GM10847 (cell line): ENCODE data around the gene SMYD3.

ENCODE experiments used
- POLR2A ChIP-seq: IDR thresholded peaks from 2 replicates; pipeline ENCODE4 v1.6.1; 2011; ENCODE audit not compliant: insufficient read length; ENCODE audit errors: extremely low read depth

The SMYD3 gene

DNA sequence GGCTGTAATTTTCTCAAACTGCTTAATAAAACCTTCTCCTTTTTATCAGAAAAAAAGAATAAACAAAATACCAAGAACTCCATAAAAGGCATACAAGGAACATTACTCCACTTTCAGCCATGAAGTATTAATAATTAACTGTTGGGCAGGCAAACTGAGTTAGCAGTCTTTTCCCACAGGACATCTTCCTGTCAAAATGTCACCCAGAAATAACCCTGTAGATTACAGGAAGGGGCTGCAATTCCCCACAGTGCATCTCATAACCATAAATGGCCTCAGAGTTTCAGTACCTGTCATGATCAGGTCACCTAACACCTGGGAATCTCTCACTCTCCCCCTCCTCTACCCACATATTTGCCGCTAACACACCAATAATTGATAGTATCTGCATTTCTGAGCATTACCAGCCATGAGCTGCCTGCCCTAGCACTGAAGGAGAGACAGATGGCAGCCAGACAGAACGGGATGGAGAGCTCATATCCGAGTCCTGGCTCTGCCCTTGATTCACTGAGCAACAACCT, 475.0 kb downstream of the SMYD3 start:
- TF ChIP-seq POLR2A: no peak

DNA sequence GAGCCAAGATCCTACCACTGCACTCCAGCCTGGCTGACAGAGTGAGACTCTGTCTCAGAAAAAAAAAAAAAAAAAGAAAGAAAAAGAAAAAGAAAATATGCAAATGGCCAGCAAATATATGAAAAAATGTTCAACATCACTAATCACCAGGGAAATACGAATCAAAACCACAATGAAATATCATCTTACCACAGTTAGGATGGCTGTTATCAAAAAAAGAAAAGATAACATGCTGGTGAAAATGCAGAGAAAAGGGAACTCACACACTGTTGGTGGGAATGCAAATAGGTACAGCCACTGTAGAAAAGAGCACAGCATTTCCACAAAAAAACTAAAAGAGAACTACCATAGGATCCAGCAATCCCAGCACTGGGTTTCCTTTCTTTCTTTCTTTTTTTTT, 477.5 kb downstream of the SMYD3 start:
- no peak for TF ChIP-seq POLR2A

DNA sequence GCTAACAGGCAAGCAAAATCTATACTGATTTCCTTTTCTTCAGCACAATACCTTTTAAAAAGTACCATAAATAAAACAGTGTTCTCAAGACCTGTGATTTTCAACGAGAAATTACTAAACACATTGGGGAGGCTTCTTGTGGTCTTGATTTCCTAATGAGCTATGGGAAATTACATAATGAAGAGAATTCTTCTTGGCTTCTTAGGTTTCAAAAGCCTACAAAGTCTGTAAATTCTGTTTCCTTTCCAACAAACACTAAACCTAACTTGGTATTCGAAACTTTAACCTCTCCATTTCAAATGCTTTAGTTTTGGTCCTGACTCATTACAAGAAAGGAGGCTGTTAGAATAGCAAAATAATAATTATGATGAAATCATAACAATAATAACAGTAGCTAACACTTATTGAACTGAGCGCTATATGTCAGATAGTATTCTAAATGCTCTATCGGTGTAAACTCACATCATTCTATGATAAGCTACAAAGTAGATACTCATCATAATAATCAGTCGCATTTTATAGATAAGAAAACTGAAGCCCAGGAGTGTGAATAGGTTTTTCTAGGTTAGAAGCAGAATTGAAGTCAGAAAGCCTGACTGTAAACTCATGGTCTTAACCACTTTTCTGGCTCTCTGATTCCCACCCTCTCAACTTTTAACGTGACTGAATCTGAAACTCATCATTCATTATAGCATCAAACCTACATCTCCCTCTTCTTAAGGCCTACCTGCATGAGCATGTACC, 486.7 kb downstream of the SMYD3 start:
- TF ChIP-seq POLR2A: no peak

DNA sequence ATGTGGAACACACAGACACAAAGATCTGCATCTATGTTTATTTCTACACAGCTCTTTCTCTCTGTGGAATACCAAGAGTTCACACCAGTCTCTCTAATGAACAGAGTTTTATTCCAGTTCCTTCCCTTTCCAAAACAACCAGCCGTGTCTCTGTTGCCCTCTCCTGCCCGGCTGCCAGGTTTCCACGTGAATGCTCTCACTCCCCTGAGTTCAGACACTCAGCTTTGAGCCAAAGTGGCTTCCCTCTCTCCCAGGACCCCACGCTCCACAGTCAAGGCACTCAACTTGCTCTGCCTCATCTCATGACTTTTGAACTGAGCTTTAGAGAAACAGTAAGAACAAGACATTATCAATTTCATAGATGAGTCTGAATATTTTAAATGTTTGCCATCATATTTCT, 488.9 kb downstream of the SMYD3 start:
- TF ChIP-seq POLR2A: no peak

DNA sequence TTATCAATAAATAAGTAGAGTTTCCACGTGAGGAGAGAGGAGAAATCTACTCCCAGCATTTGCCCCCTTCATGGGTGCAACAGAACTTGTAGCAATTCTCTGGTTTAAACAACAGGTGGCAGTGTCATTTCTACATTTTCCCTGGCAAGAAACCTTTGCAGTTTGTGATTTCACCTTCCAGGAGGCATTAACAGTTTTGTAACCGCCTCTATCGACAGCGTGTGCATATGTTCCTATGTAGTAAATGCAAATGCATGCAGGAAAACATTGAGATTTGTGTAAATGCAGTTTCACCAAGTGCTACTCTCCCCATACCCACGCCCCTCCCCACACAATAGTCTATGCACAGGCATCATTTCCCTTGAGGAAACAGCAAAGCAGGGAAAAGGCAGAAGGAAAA, 494.7 kb downstream of the SMYD3 start:
- no peak for TF ChIP-seq POLR2A

DNA sequence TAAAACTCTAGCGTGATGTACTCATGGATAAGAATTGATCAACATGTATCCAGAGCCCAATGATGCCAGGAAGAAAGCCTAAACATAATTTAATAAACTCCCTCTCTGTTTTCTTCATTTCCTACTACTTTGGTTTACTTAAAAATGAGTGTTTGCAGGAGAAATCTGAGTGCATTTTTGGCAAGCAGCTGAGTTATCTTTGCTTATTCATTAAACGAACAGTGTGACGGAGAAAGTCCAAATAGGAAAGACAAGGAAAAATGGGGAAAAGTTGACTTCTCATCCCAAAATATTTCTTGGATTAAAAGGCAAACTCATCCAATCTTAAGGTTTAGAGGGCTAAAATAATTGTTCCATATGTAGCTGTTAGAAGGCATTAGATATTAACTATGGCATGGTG, 496.7 kb downstream of the SMYD3 start:
- TF ChIP-seq POLR2A: no peak

DNA sequence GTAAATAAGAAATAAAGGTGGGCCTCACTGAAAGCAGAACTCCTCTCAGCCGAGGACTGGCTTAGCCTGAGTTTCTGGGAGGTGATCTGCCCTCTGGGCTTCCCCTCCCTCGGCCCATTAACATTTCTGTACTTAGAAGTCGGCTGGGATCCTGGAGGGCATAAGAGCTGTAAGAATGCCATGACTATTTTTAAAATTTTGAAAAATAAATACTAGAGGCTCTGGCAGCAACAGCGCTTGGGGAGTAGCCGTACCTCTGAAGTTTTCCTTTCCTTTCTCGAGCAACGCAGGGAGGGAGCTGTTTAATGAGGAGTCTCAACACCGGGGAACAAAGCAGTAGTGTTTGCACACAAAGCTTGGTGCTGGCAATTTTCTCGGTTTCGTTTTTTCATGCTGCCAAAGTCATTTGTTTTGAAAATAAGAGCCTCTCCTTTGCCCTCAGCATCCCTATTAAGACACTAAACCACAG, 498.7 kb downstream of the SMYD3 start:
- no peak for TF ChIP-seq POLR2A

DNA sequence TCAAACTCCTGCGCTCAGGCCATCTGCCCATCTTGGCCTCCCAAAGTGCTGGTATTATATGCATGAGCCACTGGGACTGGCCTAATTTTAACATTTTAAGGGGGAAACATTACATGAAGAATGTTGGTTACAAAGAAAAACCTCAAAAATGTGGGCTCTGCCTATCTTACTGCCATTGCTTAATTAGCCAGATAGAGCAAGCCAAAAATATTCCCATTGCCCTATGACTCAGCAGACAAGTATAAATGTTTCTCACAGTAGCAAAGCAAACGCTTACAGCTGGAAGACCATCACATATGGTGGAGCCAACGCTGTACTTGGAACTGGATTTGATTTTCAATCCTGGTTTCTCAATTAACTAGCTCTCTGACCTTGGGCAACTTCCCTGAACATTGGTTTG, 502.0 kb downstream of the SMYD3 start:
- no peak for TF ChIP-seq POLR2A

DNA sequence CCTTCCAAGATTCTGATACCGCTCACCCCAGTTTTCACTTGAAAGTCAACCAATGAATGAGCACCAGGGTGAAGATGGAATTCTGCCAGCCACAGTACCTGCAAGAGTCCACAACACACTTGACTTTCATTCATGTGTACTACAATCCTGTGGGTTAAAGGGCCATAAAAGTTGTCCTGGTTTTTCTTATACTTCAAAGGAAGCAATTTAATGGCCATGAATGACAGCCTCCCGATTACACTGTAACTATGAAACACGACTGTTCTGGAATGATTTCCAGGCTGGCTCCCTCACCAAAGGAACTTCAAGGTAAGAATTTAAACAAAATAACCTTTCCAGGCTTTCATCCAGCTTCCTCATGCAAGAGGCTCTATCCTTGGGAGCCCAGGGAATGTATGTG, 502.8 kb downstream of the SMYD3 start:
- no peak for TF ChIP-seq POLR2A

DNA sequence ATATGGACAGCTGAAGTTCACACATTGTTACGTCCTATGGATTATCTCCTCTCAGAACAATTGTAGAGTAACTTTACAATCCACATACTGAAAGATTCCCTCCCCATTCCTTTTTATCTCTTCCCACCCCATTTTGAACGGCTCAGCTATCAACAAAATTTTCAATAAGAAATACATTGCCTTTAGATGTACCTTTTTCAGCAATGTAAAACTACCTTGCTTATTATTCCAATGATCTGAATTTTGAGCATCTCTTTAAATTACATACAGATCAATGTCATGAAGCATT, 503.7 kb downstream of the SMYD3 start:
- TF ChIP-seq POLR2A: no peak

DNA sequence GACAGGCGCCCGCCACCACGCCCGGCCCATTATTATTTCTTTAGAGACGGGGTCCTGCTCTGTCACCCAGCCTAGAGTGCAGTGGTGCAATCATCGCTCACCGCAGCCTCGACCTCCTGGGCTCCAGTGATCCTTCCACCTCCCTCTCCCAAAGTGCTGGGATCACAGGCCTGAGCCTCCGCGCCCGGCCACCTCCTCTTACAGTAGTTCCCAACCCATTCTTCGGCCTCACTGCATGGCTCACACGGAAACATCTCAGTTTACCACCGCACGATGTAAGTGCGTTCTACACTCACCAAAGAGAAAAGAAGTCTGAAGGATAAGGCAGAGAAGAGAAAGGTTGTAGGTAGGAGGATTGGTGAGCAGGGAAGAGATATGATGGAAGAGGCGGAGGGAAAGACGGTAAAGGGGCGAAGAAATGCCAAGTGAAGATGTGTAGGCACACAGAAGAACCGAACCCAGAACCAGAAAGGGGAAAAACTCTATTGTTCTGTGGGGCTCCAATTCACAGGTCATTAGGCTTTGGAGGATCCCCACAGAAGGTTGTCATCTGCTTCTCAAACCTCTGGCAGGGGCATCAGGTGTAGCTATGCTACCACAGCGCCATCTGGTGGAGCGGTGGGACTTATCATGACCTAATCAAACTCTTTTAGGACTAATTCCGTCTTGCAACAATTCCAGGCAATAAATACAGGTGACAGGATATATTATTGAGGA, 504.2 kb downstream of the SMYD3 start:
- no peak for TF ChIP-seq POLR2A

DNA sequence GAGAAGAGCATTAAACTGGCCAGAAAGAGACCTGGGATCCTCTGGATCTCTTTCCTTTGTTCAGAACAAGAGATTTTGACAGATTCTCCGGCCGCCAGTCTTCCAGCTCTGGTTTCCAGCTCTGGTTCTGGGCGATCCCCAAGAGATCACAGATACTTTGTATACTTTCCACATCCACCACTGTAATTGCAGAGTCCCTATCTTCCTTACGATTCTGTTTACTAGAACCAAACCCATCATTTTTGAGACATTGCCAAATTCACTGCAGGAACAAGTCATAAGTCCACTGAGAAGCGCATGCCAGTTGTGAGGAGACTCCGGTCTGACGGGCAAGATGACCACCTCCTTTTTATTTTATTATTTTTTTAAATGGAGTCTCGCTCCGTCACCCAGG, 505.2 kb downstream of the SMYD3 start:
- no peak for TF ChIP-seq POLR2A

DNA sequence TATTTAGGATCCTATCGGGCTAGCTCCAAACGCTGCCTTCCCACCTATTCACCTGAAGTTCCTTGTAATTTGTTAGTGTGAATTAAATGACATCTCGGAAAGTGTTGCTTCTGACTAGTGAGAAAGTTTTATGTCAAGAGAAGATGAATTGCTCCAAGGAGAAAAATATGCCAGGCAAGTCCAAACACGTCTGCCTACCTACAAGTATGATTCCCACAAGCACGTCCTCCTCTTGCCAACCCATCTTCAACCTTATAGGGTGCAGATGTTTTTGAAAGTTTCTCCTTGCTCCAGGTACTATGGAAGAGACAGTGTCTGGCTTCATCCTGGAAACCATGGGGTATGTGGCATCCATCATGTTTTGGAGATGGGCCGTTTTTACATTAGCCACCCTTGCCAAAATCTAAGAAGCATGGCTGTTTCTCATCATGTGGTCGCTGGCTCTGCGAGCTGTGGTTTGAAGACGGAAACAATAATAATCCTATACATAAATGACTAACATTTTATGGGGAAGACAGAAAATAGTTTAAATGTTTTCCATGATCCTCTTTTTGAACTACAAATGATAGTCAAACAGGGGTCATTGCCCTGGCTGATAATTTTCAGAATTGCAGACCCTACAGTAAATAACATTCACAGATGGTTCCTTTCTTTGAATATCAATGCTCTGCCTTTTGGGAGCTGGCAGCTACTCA, 505.8 kb downstream of the SMYD3 start:
- TF ChIP-seq POLR2A: no peak

DNA sequence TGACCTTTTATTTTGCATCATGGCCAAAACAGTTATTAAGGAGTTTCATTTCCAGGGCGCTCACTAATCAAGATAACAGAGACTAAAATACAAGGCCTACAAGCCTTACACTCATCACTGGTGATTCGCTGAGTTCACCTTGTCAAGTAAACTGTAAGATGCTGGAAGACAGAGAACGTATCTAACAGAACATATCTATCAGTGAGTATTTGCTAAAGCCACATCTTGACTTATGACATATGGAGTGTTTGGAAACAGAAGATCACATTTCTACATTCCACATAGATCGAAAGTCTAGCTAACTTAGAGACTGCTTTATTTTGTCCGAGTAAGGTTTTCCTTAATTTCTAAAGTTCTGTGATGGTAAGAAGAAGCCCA, 506.5 kb downstream of the SMYD3 start:
- no peak for TF ChIP-seq POLR2A

DNA sequence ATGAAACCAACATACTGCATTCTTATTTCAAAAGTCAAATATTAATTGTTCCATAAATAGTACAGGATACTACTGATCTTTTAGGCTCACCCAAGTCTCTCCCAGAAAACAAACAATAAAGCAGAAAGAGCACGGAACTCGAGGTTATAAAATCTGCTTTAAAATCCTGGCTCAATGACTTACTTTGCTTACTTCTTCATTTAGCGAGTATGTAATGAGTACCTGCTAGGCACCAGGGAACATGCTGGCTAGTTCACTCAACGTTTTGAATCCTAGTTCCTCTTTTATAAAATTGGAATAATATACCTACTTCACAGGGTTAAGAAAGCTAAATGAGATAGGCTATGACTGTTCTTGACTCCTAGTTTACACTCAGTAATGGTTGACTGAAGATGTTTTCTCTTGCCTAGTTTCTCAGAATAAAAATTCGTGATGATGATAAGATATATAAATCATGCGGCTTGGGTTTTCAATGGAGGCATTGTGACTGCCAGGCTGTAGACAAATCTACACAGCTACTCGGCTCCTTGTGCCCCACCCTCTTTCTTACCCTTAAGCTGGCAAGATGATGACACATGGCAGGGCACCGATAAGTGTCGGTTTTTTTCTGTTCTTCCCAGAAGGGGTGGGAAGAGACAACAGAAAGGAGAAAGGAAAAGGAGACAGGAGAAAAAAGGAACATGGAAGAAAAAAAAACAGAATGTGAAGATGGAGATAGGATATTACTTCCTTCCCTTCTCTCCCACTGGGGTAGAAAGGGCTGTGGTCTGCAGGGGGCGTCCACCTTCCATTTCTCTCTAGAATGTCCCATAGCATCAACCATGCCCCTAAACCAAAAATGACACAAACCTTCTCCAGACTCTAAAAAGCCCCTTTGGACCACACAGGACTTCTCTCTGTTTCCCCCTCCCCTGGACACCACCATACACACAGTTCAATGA, 507.1 kb downstream of the SMYD3 start:
- no peak for TF ChIP-seq POLR2A

DNA sequence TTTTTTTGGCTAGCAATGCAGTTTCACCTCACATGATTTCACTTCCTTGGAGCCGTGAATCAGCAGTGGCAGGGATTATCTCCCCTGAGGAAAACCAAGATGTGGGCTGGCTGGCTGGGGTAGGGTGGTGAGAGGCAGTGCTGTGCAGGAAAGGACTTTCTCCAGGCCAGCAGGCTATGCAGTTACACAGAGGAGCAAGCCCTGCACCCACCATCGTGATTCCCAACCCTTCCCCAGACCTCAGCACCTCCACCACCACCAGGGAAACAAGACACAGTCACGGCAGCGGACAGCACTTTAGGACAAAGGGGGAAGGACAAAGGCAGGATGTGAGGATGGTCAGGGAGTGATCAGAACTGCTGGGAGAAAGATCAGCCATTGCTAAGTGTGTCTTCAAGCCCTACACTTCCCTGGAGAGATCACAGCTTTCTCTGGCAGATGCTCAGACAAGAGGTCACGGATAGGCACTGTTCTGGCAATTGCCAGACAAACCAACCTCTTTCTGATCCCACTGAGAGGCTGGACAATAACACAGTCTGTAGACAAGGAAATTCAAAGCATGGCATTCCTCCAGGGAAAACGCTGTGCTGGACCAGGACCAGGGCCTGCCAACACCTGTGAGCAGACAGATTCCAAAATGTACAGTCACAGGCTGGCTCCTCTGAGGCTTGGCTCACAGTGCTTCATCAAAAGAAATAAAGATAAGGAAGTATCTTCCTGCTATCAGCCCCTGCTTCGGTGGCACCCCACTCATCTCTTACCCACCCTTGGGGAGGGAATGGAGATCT, 509.4 kb downstream of the SMYD3 start:
- no peak for TF ChIP-seq POLR2A
